HG02610 (cell line): ENCODE measurements around the gene OOSP4B.
"Not testable (repeated sequence)": the region's sequence is repeated elsewhere in the genome, so short reads cannot be mapped to it uniquely, and the experiment has no call there.

ENCODE experiments used
- ATAC-seq: cut with Tn5 transposase; IDR thresholded peaks from one replicate; pipeline ENCODE4 v1.9.1; 2021; ENCODE audit warnings: mild to moderate bottlenecking, moderate library complexity; ENCODE audit not compliant: unreplicated experiment

The OOSP4B gene

GRCh38 chr11:60059052-60059451, 42.1 kb downstream of the OOSP4B start:
- ATAC-seq = no peak

- ATAC-seq = no peak
Observed at GRCh38 chr11:60059521-60060240, 42.7 kb downstream of the OOSP4B start.

- no peak for ATAC-seq
Observed at GRCh38 chr11:60064111-60064510, 47.1 kb downstream of the OOSP4B start.

- no peak for ATAC-seq
Observed at GRCh38 chr11:60065801-60066200, 48.8 kb downstream of the OOSP4B start.

- no peak for ATAC-seq
Observed at GRCh38 chr11:60069450-60069849, 52.5 kb downstream of the OOSP4B start.

GRCh38 chr11:60071644-60072043, 54.7 kb downstream of the OOSP4B start:
- ATAC-seq = not testable (repeated sequence)

GRCh38 chr11:60077216-60077817, 60.3 kb downstream of the OOSP4B start:
- no peak for ATAC-seq

- ATAC-seq = no peak
Observed at GRCh38 chr11:60077981-60078380, 61.0 kb downstream of the OOSP4B start.

- no peak for ATAC-seq
Observed at GRCh38 chr11:60078745-60079144, 61.8 kb downstream of the OOSP4B start.

GRCh38 chr11:60080535-60080934, 63.6 kb downstream of the OOSP4B start:
- ATAC-seq = no peak
